ENCODE data around the gene SFXN2.

Gene SFXN2

GRCh38 chr10:102744374-102745051 is 30.1 kb downstream of the SFXN2 start:
- TF ChIP-seq CTCF (IDR thresholded peaks at IDR 0.05; ENCODE audit: extremely low read depth, missing control alignments) = no peak
- DNase-seq (ENCODE audit: low spot score) = no peak

GRCh38 chr10:102745157-102745556 is 30.7 kb downstream of the SFXN2 start:
- TF ChIP-seq CTCF (IDR thresholded peaks at IDR 0.05; ENCODE audit: extremely low read depth, missing control alignments) = no peak
- no peak for DNase-seq (ENCODE audit: low spot score)

- DNase-seq (ENCODE audit: low spot score) = no peak
Observed at GRCh38 chr10:102752266-102752930, 38.0 kb downstream of the SFXN2 start.

GRCh38 chr10:102752934-102753664 is 38.7 kb downstream of the SFXN2 start:
- peak; percentile 40 for DNase-seq (ENCODE audit: low spot score)
- peak; percentile 18 for TF ChIP-seq CTCF (IDR thresholded peaks at IDR 0.05; ENCODE audit: extremely low read depth, missing control alignments)

More at GRCh38 chr10:102752266-102752930, 38.0 kb downstream of the SFXN2 start:
- no peak for TF ChIP-seq CTCF (IDR thresholded peaks at IDR 0.05; ENCODE audit: extremely low read depth, missing control alignments)

- no peak for DNase-seq (ENCODE audit: low spot score)
- TF ChIP-seq CTCF (IDR thresholded peaks at IDR 0.05; ENCODE audit: extremely low read depth, missing control alignments) = no peak
Observed at GRCh38 chr10:102753718-102754117, 39.3 kb downstream of the SFXN2 start.

GRCh38 chr10:102757323-102757722 is 42.9 kb downstream of the SFXN2 start:
- no peak for TF ChIP-seq CTCF (IDR thresholded peaks at IDR 0.05; ENCODE audit: extremely low read depth, missing control alignments)
- DNase-seq (ENCODE audit: low spot score) = no peak

Data from GM20000 (cell line).